Panc1 (cell line): ENCODE results near the gene AMZ1. TPM values are rescaled to one million over a fixed set of nuclear protein-coding genes. Genes with fewer than 3 reads are reported as not detected.
A peak's percentile ranks its signal among the peaks of the same experiment; 100 is the strongest.

Experiments
- ATAC-seq: fragments of 200-7000 bp; cut with Tn5 transposase; 2 replicates; pipeline ENCODE4 v1.9.1; 2020; ENCODE audit warnings: mild to moderate bottlenecking, moderate library complexity
- BruUV-seq: library from RNA; stranded (reverse); fragments of 400-500 nt; replicated peaks from 2 replicates; lab custom pipeline; 2021; lab: Mats Ljungman, UMichigan
- CTCF ChIA-PET: fragments of 300-600 bp; sonication (Branson Sonifier 250); formaldehyde crosslinking; loops from one replicate; lab custom pipeline; 2022; ENCODE audit warnings: antibody characterized with exemption; lab: Charles Lee
- POLR2A ChIA-PET: fragments of 300-600 bp; sonication (Branson Sonifier 250); formaldehyde crosslinking; loops from one replicate; lab custom pipeline; 2022; ENCODE audit warnings: antibody characterized with exemption; lab: Charles Lee
- DNase-seq: peaks from one replicate; pipeline ENCODE4 v3.0.0-alpha.2; 2010; ENCODE audit warnings: low read depth, low spot score
- H3K27ac ChIP-seq: 2 replicates; pipeline ENCODE4 v1.5.1; 2011; ENCODE audit warnings: mild to moderate bottlenecking, low read length, inconsistent platforms
- H3K27me3 ChIP-seq: fragments of 200-500 bp; sonication (Bioruptor generic); 2 replicates; pipeline ENCODE4 v1.6.0; 2014; ENCODE audit warnings: low read length, inconsistent platforms; ENCODE audit not compliant: control insufficient read depth, insufficient read depth
- H3K36me3 ChIP-seq: fragments of 200-500 bp; sonication (Bioruptor generic); 2 replicates; pipeline ENCODE4 v1.5.1; 2014; ENCODE audit warnings: inconsistent platforms, mild to moderate bottlenecking, low read length, moderate library complexity; ENCODE audit not compliant: control insufficient read depth, insufficient read depth
- H3K4me1 ChIP-seq: 2 replicates; pipeline ENCODE4 v1.5.1; 2011; ENCODE audit warnings: inconsistent platforms, mild to moderate bottlenecking, low read length, moderate library complexity; ENCODE audit not compliant: control insufficient read depth, insufficient read depth
- H3K4me3 ChIP-seq, 2 experiments: 2 replicates each; pipeline ENCODE4 v1.5.1; 2011 to 2012; ENCODE audit warnings: low read depth in 2 of 2, low read length in 2 of 2, mild to moderate bottlenecking in 2 of 2, inconsistent platforms in 1 of 2, moderate library complexity in 1 of 2
- H3K9me3 ChIP-seq: fragments of 200-500 bp; sonication (Bioruptor generic); 2 replicates; pipeline ENCODE4 v1.5.1; 2014; ENCODE audit warnings: low read depth, mild to moderate bottlenecking, inconsistent platforms, low read length, moderate library complexity; ENCODE audit not compliant: control insufficient read depth, insufficient read depth
- POLR2AphosphoS5 ChIP-seq: IDR thresholded peaks from 2 replicates; pipeline ENCODE4 v1.6.1; 2012; ENCODE audit warnings: mild to moderate bottlenecking, low read depth, low read length, moderate library complexity
- SIN3A ChIP-seq: IDR thresholded peaks from 2 replicates; pipeline ENCODE4 v1.6.1; 2012; ENCODE audit warnings: low read depth, mild to moderate bottlenecking, low read length, moderate library complexity, borderline replicate concordance; ENCODE audit not compliant: insufficient read depth
- TCF7L2 ChIP-seq: IDR thresholded peaks from 2 replicates; pipeline ENCODE4 v1.6.1; 2011; ENCODE audit warnings: mild to moderate bottlenecking, low read depth, low read length, inconsistent platforms
- in situ Hi-C: cut with HindIII; loops from 2 replicates; pipeline ENCODE4 v1.10.0; 2016; ENCODE audit warnings: low sequenced_read_pairs, low pct_unique_long_range_greater_than_20kb
- intact Hi-C: fragments of 100-400 bp; cut with micrococcal nuclease; formaldehyde crosslinking; loops from one replicate; pipeline ENCODE4 v1.10.0; 2022; ENCODE audit not compliant: unreplicated experiment
- total RNA-seq: library from RNA; stranded (reverse); gene quantifications from one replicate; pipeline ENCODE4 v1.2.1, GENCODE V29; 2021; ENCODE audit not compliant: unreplicated experiment
- TF ChIP-seq, protein P1 (sequence below): fragments of 450-650 bp; IDR thresholded peaks from 2 replicates; pipeline ENCODE4 v1.5.1; 2017; ENCODE audit warnings: mild to moderate bottlenecking
- TF ChIP-seq, protein P2 (sequence below), 2 experiments: IDR thresholded peaks; 2 replicates each; pipeline ENCODE4 v1.6.1; 2011 to 2012; ENCODE audit warnings: low read depth in 2 of 2, control low read depth in 1 of 2, low read length in 1 of 2, mild to moderate bottlenecking in 1 of 2, moderate library complexity in 1 of 2; ENCODE audit not compliant: insufficient read depth in 1 of 2

Gene AMZ1
- total RNA-seq, 1 experiment from 2014 or later, result 0.57 TPM

DNA sequence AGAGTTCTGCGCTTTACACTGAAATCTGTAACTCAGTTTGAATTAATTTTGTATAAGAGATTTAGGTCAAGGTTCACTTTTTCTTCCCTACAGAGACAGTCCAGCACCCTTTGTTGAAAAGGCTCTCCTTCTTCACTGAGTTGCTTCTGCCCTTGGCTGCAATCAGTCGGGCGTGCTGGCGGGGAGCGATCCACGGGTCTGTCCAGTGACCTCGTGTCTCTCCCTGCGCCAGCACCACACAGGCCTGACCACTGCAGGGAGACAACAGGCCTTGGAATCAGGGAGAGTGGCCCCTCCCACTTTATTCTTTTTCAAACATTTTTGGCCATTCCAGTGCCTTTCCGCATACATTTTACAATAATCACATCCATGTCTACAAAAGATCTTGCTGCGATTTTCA, 66.9 kb downstream of the AMZ1 start:
- intact Hi-C loops, result no loop called here
- ATAC-seq (no peak), DNase-seq (no peak)
- H3K36me3 ChIP-seq, result no peaks in the 10 kb centered on the region
- in situ Hi-C loops, result no loop called here
- peak overlapping the region; percentile 98 for H3K27ac ChIP-seq
- ChIA-PET POLR2A (interaction anchor here (0.6 kb wide), 1 partner anchor 60 kb away, joined by 12 read pairs; no protein-coding TSS in a partner anchor), CTCF (no interaction called here)
- peaks cover 64% of the 10 kb centered on the region for H3K4me1 ChIP-seq
- BruUV-seq, result no TSS peak
- H3K4me3 ChIP-seq, result no peak overlapping the region
- H3K9me3 ChIP-seq, result peaks cover 3% of the 10 kb centered on the region; the same call in 1 of the 2 replicates
- no peaks in the 10 kb centered on the region for H3K27me3 ChIP-seq
- TF ChIP-seq, protein P1, sequence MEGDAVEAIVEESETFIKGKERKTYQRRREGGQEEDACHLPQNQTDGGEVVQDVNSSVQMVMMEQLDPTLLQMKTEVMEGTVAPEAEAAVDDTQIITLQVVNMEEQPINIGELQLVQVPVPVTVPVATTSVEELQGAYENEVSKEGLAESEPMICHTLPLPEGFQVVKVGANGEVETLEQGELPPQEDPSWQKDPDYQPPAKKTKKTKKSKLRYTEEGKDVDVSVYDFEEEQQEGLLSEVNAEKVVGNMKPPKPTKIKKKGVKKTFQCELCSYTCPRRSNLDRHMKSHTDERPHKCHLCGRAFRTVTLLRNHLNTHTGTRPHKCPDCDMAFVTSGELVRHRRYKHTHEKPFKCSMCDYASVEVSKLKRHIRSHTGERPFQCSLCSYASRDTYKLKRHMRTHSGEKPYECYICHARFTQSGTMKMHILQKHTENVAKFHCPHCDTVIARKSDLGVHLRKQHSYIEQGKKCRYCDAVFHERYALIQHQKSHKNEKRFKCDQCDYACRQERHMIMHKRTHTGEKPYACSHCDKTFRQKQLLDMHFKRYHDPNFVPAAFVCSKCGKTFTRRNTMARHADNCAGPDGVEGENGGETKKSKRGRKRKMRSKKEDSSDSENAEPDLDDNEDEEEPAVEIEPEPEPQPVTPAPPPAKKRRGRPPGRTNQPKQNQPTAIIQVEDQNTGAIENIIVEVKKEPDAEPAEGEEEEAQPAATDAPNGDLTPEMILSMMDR, result no peak
- no peak for TF ChIP-seq SIN3A
- no peak for TF ChIP-seq POLR2AphosphoS5
- TF ChIP-seq, protein P2, sequence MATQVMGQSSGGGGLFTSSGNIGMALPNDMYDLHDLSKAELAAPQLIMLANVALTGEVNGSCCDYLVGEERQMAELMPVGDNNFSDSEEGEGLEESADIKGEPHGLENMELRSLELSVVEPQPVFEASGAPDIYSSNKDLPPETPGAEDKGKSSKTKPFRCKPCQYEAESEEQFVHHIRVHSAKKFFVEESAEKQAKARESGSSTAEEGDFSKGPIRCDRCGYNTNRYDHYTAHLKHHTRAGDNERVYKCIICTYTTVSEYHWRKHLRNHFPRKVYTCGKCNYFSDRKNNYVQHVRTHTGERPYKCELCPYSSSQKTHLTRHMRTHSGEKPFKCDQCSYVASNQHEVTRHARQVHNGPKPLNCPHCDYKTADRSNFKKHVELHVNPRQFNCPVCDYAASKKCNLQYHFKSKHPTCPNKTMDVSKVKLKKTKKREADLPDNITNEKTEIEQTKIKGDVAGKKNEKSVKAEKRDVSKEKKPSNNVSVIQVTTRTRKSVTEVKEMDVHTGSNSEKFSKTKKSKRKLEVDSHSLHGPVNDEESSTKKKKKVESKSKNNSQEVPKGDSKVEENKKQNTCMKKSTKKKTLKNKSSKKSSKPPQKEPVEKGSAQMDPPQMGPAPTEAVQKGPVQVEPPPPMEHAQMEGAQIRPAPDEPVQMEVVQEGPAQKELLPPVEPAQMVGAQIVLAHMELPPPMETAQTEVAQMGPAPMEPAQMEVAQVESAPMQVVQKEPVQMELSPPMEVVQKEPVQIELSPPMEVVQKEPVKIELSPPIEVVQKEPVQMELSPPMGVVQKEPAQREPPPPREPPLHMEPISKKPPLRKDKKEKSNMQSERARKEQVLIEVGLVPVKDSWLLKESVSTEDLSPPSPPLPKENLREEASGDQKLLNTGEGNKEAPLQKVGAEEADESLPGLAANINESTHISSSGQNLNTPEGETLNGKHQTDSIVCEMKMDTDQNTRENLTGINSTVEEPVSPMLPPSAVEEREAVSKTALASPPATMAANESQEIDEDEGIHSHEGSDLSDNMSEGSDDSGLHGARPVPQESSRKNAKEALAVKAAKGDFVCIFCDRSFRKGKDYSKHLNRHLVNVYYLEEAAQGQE (IDR thresholded peaks at IDR 0.05; ENCODE audit: insufficient read depth in 1 of 2, low read depth in 2 of 2, low read length in 1 of 2), result no peak
- no peak for TF ChIP-seq TCF7L2

DNA sequence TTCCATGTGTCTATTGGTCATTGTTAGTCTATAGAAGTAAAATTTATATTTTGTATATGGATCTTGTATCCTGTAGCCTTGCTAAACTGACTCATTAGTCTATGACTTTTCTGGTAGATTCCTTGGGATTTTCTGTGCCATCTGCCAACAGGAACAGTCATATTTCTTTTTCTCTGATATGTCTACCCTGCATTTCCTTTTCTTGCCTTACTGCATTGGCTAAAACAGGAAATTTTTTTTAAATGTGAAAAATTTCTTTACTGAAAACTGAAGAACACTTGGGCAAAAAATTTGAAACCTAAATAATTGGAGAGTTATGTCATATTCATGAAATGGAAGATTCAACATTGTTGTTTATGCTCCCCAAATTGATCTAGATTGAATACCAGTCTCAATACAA, 67.5 kb downstream of the AMZ1 start:
- DNase-seq (no peak), ATAC-seq (no peak)
- Histone ChIP-seq H3K27ac (peak overlapping the region; percentile 98; the same call in 1 of the 2 replicates), H3K36me3 (no peaks in the 10 kb centered on the region), H3K27me3 (no peaks in the 10 kb centered on the region), H3K4me3 (no peak overlapping the region), H3K9me3 (no peaks in the 10 kb centered on the region), H3K4me1 (peaks cover 70% of the 10 kb centered on the region)
- POLR2A ChIA-PET, result no interaction called here
- TF ChIP-seq, protein P1, result no peak
- TF ChIP-seq, protein P2 (IDR thresholded peaks at IDR 0.05; ENCODE audit: insufficient read depth in 1 of 2, low read depth in 2 of 2, low read length in 1 of 2), result no peak
- TF ChIP-seq SIN3A (no peak), TCF7L2 (no peak), POLR2AphosphoS5 (no peak)
- TSS peak; percentile 7 for BruUV-seq
- CTCF ChIA-PET, result interaction anchor here (0.6 kb wide), 1 partner anchor 35 kb away, joined by 4 read pairs; no protein-coding TSS in a partner anchor
- in situ Hi-C loops, result no loop called here
- intact Hi-C loops, result no loop called here
